HG03060 (cell line): ENCODE results near the gene PDE6A.
"Not testable (repeated sequence)": the region's sequence is repeated elsewhere in the genome, so short reads cannot be mapped to it uniquely, and the experiment has no call there.

Experiments
- ATAC-seq: cut with Tn5 transposase; IDR thresholded peaks from one replicate; pipeline ENCODE4 v1.9.1; 2021; ENCODE audit warnings: low read depth, moderate number of reproducible peaks; ENCODE audit not compliant: unreplicated experiment

Gene PDE6A

DNA sequence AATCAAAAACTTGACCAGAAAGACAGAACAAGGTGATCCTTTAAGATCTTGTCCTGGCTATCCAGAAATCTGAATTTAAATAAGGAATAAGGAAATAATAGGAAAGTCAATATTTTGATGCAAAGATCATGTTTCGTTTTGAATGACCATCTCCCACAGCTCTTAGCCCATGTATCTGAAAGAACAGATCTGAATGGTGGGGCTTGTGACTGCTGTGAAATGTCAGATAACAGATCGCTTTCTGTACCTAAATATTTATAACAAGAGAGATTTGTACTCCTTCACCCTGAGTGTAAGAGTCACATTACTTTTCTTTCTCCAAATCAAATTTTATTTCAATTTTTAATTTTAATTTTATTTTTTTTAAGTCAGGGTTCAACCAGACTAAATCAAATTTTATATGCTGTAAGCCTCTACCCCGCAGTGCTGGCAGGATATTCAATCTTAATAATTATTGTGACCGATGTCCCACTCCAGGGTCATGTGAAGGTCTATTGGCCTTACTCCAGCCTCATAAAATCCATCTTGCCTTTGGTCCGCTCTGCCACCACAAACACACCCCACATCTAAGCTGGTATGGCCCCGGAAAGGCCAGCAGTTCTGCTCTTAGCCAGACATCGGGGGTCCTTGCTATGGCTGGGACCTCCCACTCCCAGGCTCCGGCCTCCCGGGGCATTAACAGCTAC lies 9.0 kb upstream of the PDE6A start:
- ATAC-seq, result no peak

DNA sequence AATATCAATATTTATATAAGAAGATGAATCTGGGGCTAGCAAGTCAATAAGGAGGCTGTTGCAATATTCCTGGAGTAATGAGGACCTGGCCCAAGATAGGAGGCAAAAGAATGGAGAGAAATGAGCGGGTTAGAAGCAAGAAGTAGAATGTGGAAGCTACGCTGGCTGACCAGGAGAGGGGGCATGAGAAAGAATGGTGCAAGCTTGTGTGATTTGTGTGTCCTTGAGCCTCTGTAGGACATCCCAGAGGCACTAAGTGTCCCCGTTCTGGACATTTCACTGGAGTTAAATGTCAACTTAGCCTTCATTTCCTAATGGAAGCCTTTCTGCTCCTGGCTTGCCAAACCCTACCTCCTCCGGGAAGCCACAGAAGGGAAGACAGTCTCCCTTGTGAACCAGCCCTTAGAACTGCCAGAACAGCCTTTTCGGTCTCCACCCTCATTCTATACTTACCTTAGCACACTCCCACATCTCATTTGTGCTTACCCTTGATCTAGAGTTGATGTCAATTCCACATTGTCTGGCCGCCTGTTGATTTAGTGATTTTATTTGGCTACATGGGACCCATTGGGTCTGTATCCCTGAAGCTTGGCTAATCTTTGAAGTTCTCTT lies 6.7 kb upstream of the PDE6A start:
- ATAC-seq, result no peak

DNA sequence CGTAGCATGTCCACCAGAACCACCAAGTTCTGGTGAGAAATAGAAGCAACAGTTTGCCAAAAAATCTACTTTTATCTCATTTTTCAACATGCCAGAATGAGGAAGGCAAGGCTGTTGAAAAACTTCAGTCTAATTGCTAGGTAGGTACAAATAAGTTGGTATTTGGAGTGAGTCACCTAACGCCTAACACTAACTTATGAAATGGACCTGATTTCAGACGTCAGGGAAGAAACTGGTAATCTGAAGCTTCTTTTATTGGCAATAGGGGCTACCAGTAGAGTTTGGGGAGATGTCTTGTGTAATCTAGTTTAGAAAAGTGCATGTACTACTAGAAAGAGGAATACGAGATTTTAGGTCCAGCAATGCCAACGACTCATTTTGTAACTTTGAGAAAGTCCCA lies 4.4 kb upstream of the PDE6A start:
- no peak for ATAC-seq

DNA sequence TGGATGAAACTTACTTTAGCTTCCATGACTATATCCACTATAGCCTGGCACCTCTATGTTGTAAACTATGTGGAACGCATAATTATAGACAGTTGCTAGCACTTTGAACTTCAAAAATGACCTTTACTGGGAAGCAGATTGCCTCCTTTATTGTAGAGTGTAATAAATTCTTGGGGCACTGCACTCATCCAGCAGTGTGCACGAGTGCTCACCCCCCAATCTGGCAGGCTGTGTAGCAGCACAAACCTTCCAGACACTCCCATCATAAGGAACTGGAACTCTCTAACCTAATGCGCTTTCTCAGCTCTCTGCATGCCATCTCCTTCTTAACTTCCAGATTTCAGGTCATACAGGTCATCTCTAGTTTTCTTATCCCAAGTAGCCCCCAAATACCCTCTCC lies 1.5 kb upstream of the PDE6A start:
- ATAC-seq, result no peak

DNA sequence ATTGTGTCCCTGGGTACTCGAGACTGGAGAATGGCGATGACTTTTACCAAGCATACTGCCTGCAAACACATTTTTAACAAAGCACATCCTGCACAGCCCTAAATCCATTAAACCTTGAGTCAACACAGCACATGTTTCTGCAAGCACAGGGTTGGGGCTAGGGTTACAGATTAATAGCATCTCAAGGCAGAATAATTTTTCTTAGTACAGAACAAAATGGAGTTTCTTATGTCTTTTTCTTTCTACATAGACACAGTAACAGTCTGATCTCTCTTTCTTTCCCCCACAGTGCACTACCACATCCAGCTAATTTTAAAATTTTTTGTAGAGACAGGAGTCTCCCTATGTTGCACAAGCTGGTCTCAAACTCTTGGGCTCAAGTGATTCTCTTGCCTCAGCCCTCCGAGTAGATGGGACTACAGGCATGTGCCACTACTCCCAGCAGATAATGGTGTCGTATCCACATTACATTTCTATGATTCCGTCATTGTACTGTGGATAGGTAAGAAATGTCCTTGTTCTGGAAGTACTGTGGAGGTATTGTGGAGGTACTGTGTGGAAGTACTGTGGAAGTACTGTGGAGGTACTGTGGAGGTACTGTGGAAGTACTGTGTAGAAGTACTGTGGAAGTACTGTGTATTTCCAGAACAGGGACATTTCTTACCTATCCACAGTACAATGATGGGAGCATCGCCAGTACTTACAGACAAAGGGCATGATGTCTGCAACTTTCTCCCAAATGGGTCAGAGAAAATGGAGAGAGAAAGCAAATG lies 1.2 kb downstream of the PDE6A start:
- ATAC-seq, result not testable (repeated sequence)

DNA sequence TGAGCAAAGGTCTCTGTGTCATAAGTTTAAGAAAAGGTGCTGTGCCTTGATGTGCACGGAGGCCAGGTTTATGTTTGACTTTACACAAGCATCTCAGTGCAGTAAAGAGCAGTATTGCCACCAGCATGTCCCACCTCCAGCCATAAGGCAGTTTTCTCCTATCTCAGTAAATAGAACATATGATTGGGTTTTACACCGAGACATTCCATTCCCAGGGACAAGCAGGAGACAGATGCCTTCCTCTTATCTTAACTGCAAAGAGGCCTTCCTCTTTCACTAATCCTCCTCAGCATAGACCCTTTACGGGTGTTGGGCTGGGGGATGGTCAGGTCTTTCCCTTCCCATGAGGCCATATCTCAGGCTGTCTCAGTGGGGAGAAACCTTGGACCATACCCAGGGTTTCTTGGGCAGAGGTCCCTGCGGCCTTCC lies 1.8 kb downstream of the PDE6A start:
- not testable (repeated sequence) for ATAC-seq

DNA sequence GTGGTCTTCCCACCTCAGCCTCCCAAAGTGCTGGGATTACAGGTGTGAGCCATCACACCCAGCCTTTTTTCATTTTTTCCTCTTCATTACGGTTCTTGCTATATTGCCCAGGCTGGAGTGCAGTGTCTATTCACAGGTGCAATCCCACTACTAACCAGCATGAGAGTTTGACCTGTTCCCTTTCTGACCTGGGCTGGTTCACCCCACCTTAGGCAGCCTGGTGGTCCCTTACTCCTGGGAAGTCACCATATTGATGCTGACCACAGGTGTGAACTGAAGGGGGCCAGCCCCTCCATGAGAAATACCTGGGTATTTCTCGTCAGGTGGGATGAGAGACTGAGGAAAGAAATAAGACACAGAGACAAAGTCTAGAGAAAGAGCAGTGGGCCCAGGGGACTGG lies 2.4 kb downstream of the PDE6A start:
- no peak for ATAC-seq

DNA sequence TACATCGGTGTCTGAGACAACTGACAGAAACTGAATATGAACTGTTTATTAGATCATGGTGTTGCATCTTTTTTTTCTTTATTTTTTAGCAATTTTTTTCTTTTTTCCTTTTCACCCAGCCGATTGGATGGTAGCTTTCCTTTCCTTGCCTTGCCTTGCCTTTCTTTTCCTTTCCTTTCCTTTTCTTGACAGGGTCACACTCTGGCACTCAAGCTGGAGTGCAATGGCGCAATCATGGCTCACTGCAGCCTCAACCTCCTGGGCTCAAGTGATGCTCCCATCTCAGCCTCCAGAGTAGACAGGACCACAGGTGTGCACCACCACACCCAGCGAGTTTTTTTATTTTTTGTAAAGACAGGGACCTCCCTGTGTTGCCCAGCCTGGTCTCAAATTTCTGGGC lies 2.8 kb downstream of the PDE6A start:
- ATAC-seq, result no peak

DNA sequence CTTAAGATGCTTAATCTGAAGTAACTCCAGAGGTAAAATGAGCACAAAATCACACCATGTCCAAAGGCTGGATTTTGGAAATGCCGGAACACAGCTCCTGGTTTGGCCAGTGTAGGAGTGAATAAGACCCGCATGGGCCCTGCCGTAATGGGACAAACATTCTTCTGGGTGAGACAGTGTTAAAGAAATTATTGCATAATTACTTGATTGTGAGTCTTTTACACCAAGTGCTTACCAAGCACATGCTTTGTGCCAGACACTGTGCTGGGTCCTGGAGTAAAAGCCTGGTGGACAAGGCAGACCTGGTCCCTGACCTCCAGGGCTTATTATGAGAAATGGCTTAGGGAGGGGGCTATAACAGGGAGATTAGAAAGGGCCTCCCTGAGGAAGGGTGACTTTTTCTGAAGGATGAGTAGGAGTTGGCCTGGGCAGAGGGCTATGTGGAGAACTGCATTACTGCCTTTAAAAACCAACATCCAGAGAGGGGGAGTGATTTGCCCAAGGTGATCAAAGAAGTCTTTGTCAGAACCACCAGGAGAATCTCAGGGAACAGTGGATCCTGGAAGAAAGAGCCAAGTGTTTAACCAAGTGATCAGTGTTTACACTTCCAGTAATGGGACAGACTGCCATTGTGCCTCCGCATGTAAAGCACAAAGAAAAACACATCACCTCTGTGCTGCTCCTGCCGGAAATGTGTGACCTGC lies 3.5 kb downstream of the PDE6A start:
- ATAC-seq, result no peak

DNA sequence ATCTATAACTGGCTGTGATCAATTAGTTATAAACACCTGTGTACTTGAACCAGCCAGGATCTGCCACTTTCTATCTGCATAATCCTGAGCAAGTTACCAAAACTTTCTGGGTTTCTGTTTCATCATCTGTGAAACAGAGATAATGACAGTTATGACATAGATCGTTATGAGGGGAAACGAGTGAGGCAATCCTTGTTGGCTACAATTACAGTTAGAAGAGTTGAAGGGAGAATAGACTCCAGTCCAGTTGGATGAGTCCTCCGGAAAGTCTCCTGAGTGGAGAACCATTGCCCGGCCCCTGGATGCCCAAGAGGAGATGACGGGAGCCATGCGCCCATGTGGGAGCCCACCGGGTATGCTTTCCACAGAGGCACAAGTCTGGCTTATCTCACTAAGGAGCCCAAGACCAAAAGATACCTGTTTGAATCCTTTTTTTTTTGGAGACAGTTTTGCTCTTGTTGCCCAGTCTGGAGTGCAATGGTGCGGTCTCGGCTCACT lies 4.5 kb downstream of the PDE6A start:
- ATAC-seq, result no peak

DNA sequence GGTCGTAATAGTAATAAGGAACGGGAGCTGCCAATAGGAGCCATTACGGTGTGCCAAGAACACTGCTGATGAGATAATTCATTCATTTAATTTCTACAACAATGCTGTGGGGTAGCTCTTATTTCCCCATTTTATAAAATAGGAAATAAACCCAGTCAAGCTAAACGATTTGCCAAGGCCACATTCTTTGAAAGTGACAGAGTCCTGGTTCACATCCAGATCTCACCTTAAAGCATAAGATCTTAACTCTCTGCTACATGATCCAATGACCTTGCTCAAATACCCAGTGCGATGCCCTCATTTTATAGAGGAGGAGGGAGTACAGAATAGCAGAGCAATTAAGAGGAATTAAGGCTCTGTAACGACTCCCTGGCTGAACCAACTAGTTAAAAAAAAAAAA lies 5.0 kb downstream of the PDE6A start:
- no peak for ATAC-seq

DNA sequence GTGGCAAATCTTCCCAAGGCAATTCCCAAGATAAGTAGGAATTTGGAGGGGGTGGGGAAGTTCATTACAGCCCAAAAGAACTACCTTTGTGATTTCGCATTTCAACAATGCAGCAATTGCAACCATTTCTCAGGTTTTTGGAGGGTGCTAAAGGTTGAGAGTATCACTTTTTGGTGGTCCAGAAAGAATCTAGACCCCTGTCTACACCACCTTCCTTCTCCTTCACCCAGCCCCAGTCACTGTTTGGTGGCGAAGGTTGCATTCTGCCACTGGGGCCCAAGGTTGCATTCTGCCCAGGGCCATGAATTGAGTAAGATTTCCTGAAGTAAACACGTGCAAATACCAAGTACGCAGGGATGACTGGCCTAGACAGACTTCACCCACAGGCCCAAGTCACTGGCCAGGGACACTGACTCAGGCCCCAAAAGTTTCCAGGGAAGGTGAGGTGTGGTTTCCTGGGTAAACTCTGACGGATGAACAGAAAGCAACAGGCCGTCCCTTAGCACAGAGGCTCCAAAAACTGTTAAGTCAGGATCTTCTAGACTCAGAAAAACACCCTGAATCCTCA lies 5.7 kb downstream of the PDE6A start:
- no peak for ATAC-seq

DNA sequence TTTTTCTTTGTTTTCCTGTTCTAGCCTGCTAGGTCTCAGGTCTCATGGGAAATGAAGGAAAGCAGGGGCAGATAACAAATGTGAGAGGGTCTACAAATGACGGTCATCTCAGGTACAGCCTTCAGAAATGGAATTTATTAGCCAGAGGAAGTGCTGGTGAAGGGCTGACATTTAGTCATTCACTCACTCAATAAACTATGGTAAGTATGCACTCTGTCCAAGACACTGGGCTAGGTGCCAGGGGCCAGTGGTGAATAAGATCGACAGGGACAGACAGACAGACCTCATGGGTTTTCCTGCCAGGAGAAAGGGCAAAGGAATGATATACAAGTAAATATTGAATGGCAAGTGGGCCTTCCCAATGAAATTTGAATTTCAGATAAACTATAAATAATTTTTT lies 6.3 kb downstream of the PDE6A start:
- no peak for ATAC-seq

DNA sequence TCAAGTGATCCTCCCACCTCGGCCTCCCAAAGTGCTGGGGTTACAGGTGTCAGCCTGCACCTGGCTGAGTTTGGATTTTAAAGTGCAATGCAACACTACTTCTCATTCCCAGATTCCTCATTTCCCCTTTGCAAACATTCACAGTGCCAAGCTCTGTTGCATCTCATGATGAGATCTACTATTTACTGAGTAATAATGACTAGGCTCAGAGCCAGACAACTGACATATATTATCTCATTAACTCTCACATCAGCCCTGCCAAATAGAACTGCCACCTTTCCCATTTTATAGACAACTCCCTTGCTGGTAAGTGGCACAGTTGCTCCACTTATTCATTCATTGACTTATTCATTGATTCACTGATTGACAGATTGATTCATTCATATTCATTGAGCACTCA lies 7.0 kb downstream of the PDE6A start:
- ATAC-seq, result no peak

DNA sequence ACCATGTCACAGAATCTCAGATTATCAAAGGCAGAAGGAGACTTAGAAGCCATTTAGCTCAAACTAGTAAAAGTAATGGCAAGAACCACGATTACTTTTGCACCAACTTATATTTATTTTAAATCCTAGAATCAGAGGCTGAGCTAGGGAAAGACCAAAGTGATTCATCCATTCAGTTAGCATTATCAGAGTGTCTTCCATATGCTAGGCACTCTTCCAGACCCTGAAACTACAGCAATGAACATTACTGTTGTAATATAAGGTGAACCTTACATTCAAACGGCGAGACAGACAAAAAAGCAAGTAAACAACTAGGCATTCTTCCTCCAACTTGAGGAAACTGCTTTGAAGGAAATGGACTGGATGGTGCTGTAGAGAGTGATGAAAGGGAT lies 7.9 kb downstream of the PDE6A start:
- ATAC-seq, result no peak

DNA sequence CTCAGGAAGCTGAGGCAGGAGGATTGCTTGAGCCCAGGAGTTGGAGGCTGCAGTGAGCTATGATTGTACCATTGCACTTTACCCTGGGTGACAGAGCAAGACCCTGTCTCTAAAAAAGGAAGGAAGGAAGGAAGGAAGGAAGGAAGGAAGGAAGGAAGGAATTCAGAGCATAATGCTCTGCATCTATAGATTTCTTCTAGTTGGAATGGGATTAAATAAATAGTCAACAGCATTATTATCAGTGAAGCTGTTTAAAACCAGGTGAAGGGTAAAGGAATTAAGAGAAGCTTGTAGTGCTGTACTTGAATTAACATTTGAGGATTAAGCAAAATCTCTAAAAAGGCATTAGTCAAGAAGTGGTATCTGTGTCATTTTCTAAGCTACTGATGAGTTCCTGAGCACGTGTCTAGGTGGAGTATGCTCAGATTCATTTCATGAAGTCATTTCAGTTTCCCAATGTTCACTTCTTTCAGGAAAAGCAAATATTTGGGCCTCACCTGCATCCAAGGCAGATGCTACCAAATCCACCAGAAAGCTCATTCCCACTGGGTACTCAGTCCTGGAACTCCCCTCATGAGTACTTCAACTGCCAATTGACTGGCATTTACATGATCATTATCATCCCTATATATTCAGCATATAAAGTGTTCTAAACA lies 8.4 kb downstream of the PDE6A start:
- ATAC-seq, result no peak

DNA sequence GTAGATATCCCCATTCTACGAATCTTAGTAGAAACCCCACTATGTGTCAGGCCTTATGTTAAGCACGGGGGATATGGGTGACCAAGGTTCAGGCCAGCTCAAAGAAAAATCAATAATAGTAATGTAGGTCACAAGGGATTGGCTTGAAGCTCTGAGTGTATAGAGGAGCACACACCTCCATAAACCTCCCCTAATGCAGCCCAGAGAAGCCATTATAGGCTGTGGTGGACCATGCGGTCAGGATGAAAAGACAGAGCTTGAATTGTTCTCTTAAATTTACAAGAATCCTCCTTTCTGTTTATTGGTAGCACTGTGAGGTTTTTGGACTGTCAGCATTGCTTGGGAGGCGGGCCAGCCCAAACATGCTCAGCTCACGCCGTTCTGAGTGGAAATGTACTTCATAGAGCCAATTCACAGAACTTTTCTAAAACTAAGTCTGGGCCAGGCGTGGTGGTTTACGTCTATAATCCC lies 9.1 kb downstream of the PDE6A start:
- ATAC-seq, result no peak

DNA sequence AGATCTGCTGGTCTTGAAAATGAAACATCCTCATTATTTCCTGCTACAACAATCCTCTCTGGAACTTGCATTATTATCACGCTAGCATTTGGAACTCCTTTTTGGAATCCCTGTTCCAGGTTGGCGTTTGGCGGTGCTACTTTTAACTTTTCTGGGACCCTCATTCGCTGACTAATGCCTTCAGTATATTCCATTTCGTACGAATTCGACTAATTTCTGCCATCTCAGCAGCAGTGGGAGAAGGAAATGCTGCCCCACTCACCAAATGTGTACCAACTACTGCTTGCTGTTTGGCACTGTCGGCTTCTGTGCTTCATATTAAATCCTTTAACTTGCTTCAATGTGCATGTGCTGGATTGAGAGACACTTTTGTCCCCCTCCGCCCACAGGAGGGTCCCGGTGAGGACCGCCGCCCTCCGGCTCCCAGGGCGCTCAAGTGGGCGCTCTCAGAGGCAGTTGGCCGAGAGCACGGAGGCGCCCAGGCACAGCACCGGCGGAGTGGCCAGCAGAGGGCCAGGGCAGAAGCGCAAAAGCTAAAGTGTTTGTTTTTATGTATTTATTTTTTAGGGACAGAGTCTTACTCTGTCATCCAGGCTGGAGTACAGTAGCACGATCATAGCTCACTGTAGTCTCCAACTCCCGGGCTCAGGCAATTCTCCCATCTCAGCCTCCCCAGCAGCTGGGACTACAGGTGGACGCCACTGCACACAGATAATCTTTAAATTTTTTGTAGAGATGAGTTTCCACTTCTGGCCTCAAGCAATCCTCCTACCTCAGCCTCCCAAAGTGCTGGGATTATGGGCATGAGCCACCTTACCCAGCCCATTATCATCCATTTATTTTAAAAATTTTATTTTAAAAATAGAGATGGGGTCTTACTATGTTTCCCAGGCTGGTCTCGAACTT lies 11.9 kb downstream of the PDE6A start:
- ATAC-seq, result no peak

DNA sequence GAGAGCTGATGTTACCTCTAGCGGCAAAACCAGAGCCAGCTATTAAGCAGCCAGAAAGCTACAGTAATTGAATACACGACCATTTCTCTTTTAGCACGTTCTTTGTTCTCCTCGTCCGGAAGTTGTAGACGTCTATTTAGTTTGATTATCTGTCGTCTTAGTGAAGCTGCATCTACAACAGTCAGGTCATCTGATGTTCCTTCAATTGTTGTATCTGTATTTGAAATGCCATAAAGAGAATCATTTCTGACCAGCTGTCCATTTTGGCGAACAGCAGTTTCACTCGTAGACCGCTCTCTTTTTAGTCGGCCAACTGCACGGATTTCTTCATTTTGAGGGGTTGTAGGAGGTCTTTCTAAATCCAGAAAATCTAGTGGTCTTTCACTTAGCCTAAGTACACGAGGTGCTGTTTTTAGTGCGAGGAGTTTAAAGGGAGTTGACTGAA lies 12.6 kb downstream of the PDE6A start:
- no peak for ATAC-seq
